Panc1 (cell line): Measurements from ENCODE around the gene OTOGL. TPM values are rescaled to one million over a fixed set of nuclear protein-coding genes. Genes with fewer than 3 reads are reported as not detected.

Experiments
- ATAC-seq: fragments of 200-7000 bp; cut with Tn5 transposase; 2 replicates; pipeline ENCODE4 v1.9.1; 2020; ENCODE audit warnings: mild to moderate bottlenecking, moderate library complexity
- BruUV-seq: library from RNA; stranded (reverse); fragments of 400-500 nt; replicated peaks from 2 replicates; lab custom pipeline; 2021; lab: Mats Ljungman, UMichigan
- CTCF ChIA-PET: fragments of 300-600 bp; sonication (Branson Sonifier 250); formaldehyde crosslinking; loops from one replicate; lab custom pipeline; 2022; ENCODE audit warnings: antibody characterized with exemption; lab: Charles Lee
- POLR2A ChIA-PET: fragments of 300-600 bp; sonication (Branson Sonifier 250); formaldehyde crosslinking; loops from one replicate; lab custom pipeline; 2022; ENCODE audit warnings: antibody characterized with exemption; lab: Charles Lee
- DNase-seq: peaks from one replicate; pipeline ENCODE4 v3.0.0-alpha.2; 2010; ENCODE audit warnings: low read depth, low spot score
- H3K27ac ChIP-seq: 2 replicates; pipeline ENCODE4 v1.5.1; 2011; ENCODE audit warnings: mild to moderate bottlenecking, low read length, inconsistent platforms
- H3K27me3 ChIP-seq: fragments of 200-500 bp; sonication (Bioruptor generic); 2 replicates; pipeline ENCODE4 v1.6.0; 2014; ENCODE audit warnings: low read length, inconsistent platforms; ENCODE audit not compliant: control insufficient read depth, insufficient read depth
- H3K36me3 ChIP-seq: fragments of 200-500 bp; sonication (Bioruptor generic); 2 replicates; pipeline ENCODE4 v1.5.1; 2014; ENCODE audit warnings: inconsistent platforms, mild to moderate bottlenecking, low read length, moderate library complexity; ENCODE audit not compliant: control insufficient read depth, insufficient read depth
- H3K4me1 ChIP-seq: 2 replicates; pipeline ENCODE4 v1.5.1; 2011; ENCODE audit warnings: inconsistent platforms, mild to moderate bottlenecking, low read length, moderate library complexity; ENCODE audit not compliant: control insufficient read depth, insufficient read depth
- H3K4me3 ChIP-seq, 2 experiments: 2 replicates each; pipeline ENCODE4 v1.5.1; 2011 to 2012; ENCODE audit warnings: low read depth in 2 of 2, low read length in 2 of 2, mild to moderate bottlenecking in 2 of 2, inconsistent platforms in 1 of 2, moderate library complexity in 1 of 2
- H3K9me3 ChIP-seq: fragments of 200-500 bp; sonication (Bioruptor generic); 2 replicates; pipeline ENCODE4 v1.5.1; 2014; ENCODE audit warnings: low read depth, mild to moderate bottlenecking, inconsistent platforms, low read length, moderate library complexity; ENCODE audit not compliant: control insufficient read depth, insufficient read depth
- CTCF ChIP-seq: fragments of 450-650 bp; IDR thresholded peaks from 2 replicates; pipeline ENCODE4 v1.5.1; 2017; ENCODE audit warnings: mild to moderate bottlenecking
- POLR2AphosphoS5 ChIP-seq: IDR thresholded peaks from 2 replicates; pipeline ENCODE4 v1.6.1; 2012; ENCODE audit warnings: mild to moderate bottlenecking, low read depth, low read length, moderate library complexity
- REST ChIP-seq, 2 experiments: IDR thresholded peaks; 2 replicates each; pipeline ENCODE4 v1.6.1; 2011 to 2012; ENCODE audit warnings: low read depth in 2 of 2, control low read depth in 1 of 2, low read length in 1 of 2, mild to moderate bottlenecking in 1 of 2, moderate library complexity in 1 of 2; ENCODE audit not compliant: insufficient read depth in 1 of 2
- SIN3A ChIP-seq: IDR thresholded peaks from 2 replicates; pipeline ENCODE4 v1.6.1; 2012; ENCODE audit warnings: low read depth, mild to moderate bottlenecking, low read length, moderate library complexity, borderline replicate concordance; ENCODE audit not compliant: insufficient read depth
- TCF7L2 ChIP-seq: IDR thresholded peaks from 2 replicates; pipeline ENCODE4 v1.6.1; 2011; ENCODE audit warnings: mild to moderate bottlenecking, low read depth, low read length, inconsistent platforms
- in situ Hi-C: cut with HindIII; loops from 2 replicates; pipeline ENCODE4 v1.10.0; 2016; ENCODE audit warnings: low sequenced_read_pairs, low pct_unique_long_range_greater_than_20kb
- intact Hi-C: fragments of 100-400 bp; cut with micrococcal nuclease; formaldehyde crosslinking; loops from one replicate; pipeline ENCODE4 v1.10.0; 2022; ENCODE audit not compliant: unreplicated experiment
- total RNA-seq: library from RNA; stranded (reverse); gene quantifications from one replicate; pipeline ENCODE4 v1.2.1, GENCODE V29; 2021; ENCODE audit not compliant: unreplicated experiment

The OTOGL gene
- total RNA-seq, 1 experiment from 2014 or later = not detected

- Histone ChIP-seq H3K4me3 (no peak overlapping the region), H3K27ac (no peak overlapping the region), H3K36me3 (no peaks in the 10 kb centered on the region), H3K9me3 (no peaks in the 10 kb centered on the region), H3K4me1 (no peaks in the 10 kb centered on the region), H3K27me3 (no peaks in the 10 kb centered on the region)
- CTCF ChIA-PET = no interaction called here
- BruUV-seq = no TSS peak
- no peak for DNase-seq
- ATAC-seq = no peak
- TF ChIP-seq CTCF (no peak), SIN3A (no peak), POLR2AphosphoS5 (no peak), REST (IDR thresholded peaks at IDR 0.05; ENCODE audit: insufficient read depth in 1 of 2, low read depth in 2 of 2, low read length in 1 of 2) (no peak)
- intact Hi-C loops = no loop called here
- POLR2A ChIA-PET = no interaction called here
- in situ Hi-C loops = no loop called here
These were observed 92.8 kb downstream of the OTOGL start for GRCh38 chr12:80192087-80192486.

- H3K9me3 ChIP-seq = no peaks in the 10 kb centered on the region
- in situ Hi-C loops (no loop called here), intact Hi-C loops (no loop called here)
- ATAC-seq (no peak), DNase-seq (no peak)
- ChIA-PET POLR2A (no interaction called here), CTCF (no interaction called here)
- TF ChIP-seq POLR2AphosphoS5 (no peak), CTCF (no peak), TCF7L2 (no peak), REST (IDR thresholded peaks at IDR 0.05; ENCODE audit: insufficient read depth in 1 of 2, low read depth in 2 of 2, low read length in 1 of 2) (no peak), SIN3A (no peak)
- no peak overlapping the region for H3K4me3 ChIP-seq
- H3K27me3 ChIP-seq = no peaks in the 10 kb centered on the region
- no peak overlapping the region for H3K27ac ChIP-seq
- H3K4me1 ChIP-seq = no peaks in the 10 kb centered on the region
- BruUV-seq = no TSS peak
- H3K36me3 ChIP-seq = no peaks in the 10 kb centered on the region
These were observed 94.5 kb downstream of the OTOGL start for GRCh38 chr12:80193865-80194264.
